HG02763 (cell line): ENCODE data around the gene PRIM2.
"Not testable (repeated sequence)": the region's sequence is repeated elsewhere in the genome, so short reads cannot be mapped to it uniquely, and the experiment has no call there.

Experiments
- ATAC-seq: cut with Tn5 transposase; IDR thresholded peaks from one replicate; pipeline ENCODE4 v1.9.1; 2021; ENCODE audit warnings: mild to moderate bottlenecking, moderate library complexity; ENCODE audit not compliant: unreplicated experiment

PRIM2 gene

DNA sequence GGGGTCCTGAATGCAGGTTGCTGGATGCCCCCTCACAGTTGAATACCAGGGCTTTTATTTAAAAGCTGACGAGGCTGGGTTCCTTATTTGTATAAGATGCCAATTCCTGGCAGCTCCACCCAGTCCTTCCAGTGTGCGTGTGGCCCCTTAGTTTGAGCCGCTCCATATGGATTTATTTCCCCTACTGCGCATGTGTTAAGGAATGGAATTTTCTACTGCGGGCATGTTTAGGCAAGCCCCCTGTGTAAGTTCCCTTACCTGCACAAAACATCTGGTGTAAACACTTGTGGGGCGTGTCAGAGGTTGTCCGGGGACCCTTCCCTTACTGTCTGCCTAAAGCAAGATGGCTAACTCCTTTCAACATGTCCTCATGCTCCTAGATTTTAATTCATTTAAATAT, 174.4 kb downstream of the PRIM2 start:
- not testable (repeated sequence) for ATAC-seq

DNA sequence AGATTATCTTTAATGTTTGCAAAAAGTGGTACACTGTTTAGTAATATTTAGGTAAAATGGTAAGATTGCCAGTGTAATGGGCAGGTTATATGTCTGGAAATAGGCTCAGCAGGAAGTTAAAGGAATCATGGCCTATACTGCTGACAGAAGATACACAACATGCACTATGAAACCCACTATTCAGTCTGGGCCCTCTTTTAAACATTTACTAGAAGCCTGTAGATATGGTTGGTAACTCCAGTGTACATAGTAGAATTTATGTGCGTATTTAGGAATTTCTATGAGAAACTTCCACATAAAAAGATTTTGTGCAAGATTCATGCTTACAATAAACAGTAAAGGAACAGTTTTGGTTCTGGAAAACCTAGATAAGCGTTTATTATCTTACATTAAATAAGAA, 178.8 kb downstream of the PRIM2 start:
- ATAC-seq = not testable (repeated sequence)

DNA sequence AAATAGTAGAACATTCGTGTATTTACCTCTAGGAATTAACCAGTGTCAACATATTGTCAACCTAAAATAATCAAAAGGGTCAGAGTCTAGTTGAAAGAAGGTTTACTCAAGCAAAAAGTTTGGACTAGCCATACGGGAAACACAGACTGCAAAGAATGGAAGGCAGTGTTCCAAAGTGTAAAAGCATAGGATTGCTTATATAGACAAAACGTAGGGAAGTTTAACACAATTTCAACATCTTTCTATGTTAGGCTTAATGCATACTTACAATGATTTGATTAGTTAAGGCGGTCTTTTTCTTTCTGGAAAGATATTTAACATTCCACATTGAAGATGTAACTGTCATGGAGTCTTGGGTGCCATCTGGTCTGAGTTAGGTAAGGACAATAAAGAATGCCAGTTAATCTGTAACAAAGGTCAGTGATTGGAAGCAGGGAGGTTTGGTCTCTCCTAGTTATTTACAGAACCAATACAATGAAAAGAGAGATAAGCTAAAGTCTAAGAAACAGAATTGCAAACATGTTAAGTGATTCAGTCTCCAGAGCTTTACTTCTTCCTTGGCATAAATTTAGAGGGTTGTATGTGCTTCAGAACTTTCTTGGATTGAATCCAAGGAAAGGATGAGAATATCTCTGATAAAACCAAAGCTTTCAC, 183.1 kb downstream of the PRIM2 start:
- ATAC-seq = not testable (repeated sequence)

DNA sequence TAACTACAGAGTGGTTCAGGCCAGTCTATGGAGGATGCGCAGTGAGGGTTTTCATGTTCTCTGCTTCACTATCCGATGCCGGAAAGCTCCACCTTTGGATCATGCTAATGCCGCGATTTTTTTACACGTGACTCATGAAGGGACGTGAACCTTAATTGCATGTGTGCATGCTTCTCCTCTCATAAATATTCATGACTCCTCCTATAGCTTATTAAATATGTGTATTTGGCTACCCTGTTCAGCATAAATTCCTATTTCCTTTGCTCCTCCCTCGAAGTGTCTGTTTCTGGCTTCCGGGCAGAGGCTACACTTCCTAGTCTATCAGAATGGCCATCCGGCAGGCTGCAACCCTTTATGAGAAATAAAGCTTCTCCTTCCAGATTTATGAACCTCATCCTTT, 185.0 kb downstream of the PRIM2 start:
- ATAC-seq = not testable (repeated sequence)

DNA sequence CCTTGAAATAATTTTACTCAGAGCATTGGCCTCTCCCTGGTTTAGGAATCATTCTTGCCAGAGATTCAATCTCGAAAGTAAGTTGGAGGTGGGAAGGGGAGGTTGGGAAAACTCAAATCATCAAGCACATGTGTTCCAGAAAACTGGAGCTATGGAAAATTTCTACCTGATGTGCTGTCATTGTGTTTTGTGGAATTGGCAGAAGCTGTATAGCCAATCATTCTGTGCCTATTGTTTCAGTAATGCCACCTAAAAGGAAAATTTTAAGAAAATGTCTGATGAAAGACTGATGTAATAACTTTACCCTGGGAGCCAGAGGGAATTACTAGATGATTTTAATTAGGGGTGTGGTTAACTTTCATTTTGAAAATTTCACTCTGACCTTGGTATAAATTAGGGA, 187.8 kb downstream of the PRIM2 start:
- ATAC-seq = not testable (repeated sequence)

DNA sequence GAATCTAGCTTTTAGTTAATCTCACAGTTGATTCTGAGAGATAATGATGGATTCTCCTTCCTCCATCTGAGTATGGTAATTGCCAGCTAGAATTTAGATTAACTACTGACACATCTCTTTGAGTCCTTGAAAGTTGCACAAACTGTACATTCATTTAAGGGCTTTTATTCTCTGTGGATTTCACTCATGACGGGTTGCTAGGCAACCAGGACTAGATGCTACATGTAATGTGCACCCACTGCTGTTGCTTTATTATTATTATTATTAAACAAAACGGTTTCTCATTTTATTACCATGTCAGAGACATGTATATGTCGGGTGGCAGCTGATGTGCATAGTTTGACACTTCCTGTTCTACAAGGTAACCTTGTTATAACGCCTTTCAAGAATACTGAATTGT, 193.0 kb downstream of the PRIM2 start:
- ATAC-seq = not testable (repeated sequence)

DNA sequence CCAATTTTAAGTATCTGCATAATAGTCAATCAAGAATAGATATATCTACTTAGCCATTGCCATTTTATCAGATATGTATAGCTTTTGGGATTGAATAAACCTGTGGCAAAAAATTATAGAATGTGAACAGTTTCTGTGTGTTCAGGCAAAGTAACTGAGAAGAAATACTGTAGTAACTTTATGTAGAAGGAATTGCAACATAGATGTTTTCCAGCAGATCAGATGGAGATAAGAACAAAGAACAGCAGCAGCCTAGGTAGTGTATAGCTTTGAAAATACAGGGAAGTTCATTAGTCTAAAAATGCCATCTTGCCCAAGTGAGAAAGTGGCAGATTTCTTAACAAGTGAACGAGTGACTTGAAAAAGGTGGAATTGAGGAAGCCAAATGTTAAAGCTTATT, 197.7 kb downstream of the PRIM2 start:
- ATAC-seq = not testable (repeated sequence)

DNA sequence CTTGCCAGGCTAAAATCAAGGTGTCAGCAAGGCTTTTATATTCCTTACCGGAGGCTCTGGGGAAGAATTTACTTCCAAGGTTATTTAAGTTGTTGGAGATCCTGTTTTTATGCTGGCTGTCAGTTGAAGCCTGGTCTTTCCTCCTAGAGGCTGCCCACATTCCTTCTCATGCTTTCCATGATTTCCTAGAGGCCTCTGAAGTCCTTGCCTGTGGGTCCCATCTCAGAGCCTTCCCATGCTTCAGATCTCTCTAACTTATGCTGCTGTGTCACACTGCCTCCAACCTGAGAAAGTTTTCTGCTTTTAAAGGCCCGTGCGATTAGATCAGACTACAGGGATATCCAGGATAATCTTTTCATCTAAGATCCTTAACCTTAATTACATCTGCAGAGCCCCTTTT, 198.4 kb downstream of the PRIM2 start:
- not testable (repeated sequence) for ATAC-seq

DNA sequence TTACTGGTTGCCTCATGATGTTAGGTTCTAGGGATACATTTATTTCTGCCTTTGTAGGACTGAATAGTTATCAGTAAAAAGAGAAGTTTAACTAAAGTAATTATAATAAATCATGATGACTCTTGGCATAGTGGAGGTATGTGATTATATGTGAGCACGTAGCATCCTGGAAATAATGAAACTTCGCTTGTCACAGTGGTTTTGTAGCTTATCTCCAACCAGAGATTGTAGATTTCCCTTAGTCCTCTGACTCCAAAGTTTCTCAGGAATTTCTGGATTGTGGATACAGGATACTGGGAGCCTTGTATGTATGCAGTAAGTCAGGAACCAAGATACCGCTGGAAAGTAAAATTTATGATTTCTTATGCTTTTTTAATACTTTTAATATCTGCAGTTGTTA, 199.3 kb downstream of the PRIM2 start:
- ATAC-seq = not testable (repeated sequence)

DNA sequence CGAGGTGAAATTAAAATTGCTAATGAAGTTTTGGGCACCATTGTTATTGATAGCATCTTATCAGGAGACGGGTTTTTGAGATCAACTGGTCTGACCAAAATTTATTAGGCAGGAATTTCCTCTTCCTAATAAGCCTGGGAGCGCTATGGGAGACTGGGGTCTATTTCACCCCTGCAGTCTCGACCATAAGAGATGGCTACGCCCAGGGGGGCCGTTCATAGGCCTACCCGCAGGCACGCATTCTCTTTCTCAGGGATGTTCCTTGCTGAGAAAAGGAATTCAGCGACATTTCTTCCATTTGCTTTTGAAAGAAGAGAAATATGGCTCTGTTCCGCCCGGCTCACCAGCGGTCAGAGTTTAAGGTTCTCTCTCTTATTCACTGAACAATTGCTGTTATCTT, 201.8 kb downstream of the PRIM2 start:
- not testable (repeated sequence) for ATAC-seq

DNA sequence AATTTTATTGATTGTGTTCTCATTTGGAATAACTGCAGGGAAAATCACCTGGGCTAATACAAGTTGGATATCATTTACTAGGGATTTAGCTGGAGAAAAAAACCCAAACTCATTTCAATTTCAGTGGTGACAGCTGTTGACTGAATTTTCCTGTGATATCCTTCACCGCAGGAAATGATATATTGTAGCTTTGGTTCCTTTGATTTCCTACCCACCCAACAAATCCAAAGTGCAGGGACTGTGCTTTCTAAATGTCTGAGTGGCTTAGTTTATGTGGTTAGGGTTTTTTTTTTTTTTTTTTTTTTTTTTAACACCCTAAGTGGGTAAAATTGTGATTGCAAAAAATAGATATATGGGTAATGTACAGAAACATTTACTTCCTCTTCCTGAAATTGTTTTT, 203.7 kb downstream of the PRIM2 start:
- ATAC-seq = not testable (repeated sequence)

DNA sequence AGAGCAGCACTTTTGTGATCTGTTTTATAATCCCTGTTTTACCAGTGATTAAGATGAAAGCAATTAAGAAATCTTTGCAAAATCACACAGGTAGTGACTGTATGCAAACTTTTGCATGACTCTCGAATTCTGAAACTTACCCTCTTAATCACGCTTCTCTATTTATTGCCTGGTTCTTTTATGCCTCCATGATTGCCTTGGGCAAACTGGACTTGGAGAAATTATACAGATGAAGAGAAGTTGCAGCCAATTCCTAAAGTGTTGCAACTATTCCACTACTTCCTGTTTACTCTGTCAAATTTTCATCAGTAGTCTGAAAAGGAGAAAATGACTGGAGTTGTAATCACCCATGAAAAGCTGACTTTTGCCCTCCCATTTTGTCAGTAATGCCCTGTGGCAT, 205.8 kb downstream of the PRIM2 start:
- ATAC-seq = not testable (repeated sequence)

DNA sequence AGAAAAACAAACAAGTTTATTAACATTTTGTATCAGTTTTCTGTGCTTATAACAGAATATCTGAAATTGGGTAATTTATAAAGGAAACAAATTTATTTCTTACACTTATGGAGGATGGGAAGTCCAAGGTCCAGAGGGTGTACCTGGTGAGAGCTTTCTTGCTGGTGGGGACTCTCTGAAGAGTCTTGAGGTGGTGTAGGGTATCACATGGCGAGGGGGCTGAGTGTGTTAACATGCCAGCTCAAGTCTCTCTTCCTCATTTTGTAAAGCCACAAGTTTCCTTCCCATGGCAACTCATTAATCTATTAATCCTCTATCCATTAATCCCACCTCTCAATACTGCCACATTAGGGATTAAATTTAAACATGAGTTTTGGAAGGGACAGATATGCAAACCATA, 212.3 kb downstream of the PRIM2 start:
- not testable (repeated sequence) for ATAC-seq

DNA sequence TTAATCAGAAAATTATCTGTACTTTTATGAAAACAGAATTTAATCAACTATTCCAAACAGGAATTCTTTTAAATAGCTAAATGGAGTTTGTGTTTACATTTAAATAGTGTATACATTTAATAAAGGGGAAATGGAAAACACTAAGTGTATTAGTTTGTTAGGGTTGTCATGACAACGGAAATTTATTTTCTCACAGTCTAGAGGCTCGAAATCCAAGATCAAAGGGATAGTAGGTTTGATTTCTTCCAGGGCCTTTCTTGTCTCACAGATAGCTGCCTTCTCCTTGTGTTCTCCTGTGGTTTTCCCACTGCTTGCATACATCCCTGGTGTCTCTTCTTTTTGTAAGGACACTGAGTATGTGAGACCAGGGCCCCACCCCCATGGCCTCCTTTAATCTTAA, 215.2 kb downstream of the PRIM2 start:
- not testable (repeated sequence) for ATAC-seq

DNA sequence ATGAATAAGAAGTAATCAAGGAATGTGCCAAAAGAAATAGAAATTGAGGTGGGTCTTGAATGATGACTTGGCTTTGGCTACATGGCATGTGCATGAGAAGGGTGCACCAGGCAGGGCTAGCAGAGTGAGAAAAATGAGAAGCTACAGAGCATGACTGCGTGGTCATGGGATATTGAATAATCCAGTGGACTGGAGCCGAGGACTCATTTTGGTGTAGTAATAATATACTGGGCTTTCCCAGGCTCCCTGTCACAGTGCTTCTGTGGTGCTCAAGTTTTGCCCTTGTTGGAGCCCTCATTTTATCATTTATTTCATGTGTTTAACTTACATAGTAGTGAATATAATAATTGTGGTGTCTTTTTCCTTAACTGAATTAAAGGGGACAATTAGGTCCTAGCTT, 217.7 kb downstream of the PRIM2 start:
- ATAC-seq = not testable (repeated sequence)

DNA sequence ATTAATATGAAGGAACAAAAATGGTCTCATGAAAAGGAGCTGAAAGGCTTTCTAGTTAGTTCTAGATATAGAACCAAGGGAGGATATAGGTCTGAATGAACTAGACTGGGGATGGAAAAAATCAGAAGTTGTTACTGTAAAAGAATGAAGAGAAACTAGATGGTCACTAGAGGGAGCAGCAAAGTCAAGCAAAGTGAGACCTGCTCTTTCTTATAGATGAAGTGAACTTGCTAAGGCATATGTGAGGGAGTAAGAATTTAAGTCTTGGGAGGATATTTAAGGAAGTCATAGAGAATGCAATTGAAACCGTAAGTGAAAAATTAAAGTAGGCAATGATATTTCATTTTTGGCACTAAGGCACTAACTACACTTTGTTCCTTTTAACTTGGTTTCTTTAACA, 218.6 kb downstream of the PRIM2 start:
- ATAC-seq = peak; percentile 49

DNA sequence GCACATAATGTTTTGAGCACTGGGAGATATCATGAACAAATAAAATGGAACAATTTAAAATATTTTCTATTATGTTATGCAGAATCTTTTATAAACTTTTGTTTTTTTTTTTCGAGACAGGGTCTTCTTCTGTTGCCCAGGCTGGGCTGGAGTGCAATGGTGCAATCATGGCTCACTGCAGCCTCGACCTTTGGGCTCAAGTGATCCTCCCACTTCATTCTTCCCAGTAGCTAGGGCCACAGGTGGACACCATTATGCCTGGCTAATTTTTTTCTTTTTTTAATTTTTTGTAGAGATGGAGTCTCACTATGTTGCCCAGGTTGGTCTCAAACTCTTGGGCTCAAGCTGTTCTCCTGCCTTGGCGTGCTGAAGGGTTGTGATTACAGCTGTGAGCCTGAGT, 220.5 kb downstream of the PRIM2 start:
- ATAC-seq = not testable (repeated sequence)

DNA sequence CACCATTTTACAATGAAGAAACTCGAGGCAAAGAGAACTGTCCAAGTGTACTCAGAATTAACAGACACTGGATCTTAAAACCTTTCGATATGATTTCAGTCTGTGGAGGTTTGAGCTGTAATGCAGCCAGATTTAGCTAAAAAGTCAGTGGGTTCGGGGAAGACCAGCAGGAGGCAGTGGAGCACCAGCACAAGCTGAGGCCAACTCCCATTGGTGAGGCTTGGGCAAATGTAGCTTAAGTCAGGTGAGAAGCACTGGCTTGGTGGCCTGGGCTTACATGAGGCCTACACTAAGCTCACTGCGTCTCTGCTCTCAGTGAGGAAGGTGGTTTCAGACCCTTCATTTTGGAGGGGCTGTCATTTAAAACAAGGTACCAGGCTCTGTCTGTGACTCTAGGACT, 234.5 kb downstream of the PRIM2 start:
- not testable (repeated sequence) for ATAC-seq

DNA sequence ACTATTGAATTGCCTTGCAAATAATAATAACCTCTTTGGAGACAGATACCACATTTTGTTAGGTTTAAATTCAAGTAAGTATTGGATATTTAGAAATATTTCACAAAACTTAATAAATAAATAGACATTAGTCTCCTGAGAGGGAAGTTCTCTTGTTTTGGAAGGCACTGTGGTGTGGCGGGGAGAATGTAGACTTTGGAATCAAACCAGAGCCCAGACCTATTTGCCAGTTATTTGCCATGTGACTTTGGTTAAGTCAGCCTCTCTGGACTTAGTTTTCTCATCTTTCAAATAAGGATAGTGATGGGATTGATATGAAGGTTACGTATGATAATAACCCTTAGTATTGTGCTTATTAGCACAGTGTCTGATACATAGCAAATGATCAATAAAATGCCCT, 240.4 kb downstream of the PRIM2 start:
- not testable (repeated sequence) for ATAC-seq

DNA sequence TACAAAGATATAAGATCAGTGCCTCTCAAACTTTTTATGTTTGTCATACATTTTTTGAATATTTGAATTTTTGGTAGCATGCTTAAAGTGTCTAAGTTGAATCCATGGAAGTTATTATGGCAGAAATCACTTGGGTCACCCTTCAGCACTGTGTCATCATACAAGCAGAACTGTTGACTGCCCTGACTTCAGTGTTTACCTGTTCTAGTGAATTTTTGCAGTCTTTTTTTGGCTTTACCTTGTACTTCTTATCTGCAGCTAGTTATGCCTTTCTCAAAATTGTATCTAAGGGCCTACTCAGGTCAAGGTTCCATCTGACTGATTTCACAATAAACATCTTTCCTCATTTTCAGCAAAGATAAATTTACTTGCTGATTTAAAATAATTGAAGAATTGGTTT, 241.7 kb downstream of the PRIM2 start:
- ATAC-seq = not testable (repeated sequence)

DNA sequence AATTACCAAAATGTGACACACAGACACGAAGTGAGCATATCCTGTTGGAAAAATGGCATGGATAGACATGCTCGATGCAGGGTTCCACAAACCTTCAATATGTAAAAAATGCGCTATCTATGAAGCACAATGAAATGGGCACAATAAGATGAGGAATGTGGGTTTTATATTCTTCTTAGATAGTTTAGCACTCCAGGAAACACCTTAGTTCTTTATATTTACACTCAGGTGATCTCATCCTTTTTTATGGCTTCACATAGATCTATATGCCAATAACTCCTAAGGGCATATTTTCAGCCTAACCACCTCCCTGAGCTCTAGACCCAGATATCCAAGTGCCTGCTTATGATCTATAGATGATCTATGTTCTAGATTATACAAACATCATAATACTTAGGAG, 244.8 kb downstream of the PRIM2 start:
- ATAC-seq = not testable (repeated sequence)

DNA sequence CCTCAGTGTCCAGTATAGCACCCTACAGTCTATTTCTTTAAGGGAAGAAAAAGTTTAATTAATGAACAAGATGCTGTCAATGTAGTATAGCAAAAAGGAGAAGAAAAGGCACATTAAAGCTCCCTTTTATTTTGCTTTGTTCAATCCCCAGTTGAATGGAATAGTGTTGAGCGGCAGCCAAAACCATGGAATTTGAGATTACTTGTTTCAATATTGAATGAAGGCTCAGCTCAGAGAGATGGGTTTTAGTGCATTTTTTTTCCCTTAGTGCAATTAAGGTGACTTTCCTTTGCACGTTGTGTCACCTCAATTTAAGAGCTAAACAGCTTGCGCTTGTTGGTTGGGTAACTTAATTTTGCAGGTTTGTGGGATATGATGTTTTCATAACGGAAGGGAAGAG, 254.7 kb downstream of the PRIM2 start:
- ATAC-seq = not testable (repeated sequence)

DNA sequence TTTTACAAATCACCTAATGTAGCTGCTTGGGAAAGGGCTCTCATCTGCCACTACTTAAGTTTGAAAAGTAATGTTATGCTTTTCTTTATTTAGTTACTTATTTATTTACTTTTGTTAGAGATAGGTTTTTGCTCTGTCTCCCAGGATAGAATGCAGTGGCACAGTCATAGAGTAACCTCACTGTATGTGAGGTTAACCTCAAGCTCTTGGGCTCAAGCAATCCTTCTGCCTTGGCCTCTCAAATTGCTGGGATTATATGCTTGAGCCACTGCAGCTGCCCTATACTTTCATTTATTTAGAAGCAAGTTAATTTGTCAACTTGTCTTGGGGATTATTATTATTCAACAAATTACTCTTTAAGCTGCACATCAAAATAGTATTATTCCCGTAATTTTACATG, 255.4 kb downstream of the PRIM2 start:
- not testable (repeated sequence) for ATAC-seq
